Measurements from ENCODE around the gene ANKRD66.

DNA sequence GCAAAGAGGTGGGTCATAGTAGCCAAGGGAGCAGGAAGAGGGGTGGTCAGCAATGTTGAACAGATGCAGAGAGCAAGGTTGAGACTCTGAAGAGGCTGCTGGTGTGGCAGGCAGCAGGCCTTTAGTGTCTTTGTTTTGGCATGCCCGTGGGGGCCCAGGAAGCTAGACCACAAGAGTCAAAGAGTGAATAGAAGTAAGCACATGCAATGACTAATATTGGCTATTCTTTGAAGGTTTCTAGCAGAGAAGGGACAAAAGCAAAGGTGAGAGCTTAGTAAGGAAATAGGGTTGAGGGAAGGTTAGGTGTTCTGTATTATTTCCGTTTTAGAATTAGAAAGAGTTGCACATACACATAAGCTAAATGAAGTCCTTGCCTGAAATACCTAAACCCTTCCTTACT is 40.3 kb upstream of the ANKRD66 start:
- TF ChIP-seq POLR2A (IDR thresholded peaks at IDR 0.05) (no peak), POLR2AphosphoS5 (IDR thresholded peaks at IDR 0.05) (no peak), EP300 (IDR thresholded peaks at IDR 0.05) (no peak)
- TF ChIP-seq, protein P1, sequence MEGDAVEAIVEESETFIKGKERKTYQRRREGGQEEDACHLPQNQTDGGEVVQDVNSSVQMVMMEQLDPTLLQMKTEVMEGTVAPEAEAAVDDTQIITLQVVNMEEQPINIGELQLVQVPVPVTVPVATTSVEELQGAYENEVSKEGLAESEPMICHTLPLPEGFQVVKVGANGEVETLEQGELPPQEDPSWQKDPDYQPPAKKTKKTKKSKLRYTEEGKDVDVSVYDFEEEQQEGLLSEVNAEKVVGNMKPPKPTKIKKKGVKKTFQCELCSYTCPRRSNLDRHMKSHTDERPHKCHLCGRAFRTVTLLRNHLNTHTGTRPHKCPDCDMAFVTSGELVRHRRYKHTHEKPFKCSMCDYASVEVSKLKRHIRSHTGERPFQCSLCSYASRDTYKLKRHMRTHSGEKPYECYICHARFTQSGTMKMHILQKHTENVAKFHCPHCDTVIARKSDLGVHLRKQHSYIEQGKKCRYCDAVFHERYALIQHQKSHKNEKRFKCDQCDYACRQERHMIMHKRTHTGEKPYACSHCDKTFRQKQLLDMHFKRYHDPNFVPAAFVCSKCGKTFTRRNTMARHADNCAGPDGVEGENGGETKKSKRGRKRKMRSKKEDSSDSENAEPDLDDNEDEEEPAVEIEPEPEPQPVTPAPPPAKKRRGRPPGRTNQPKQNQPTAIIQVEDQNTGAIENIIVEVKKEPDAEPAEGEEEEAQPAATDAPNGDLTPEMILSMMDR (IDR thresholded peaks at IDR 0.05) = no peak

Measured in stomach (tissue), 4 donors.